Raji (cell line): ENCODE measurements around the gene SLC37A1.

ENCODE experiments used
- POLR2A ChIP-seq: IDR thresholded peaks from 2 replicates; pipeline ENCODE4 v1.6.1; 2011; ENCODE audit warnings: low read depth, low read length, control low read depth; ENCODE audit not compliant: insufficient read depth

The SLC37A1 gene

GRCh38 chr21:42614811-42615351 lies 101.2 kb downstream of the SLC37A1 start:
- TF ChIP-seq POLR2A: no peak

GRCh38 chr21:42615924-42616323 lies 102.3 kb downstream of the SLC37A1 start:
- TF ChIP-seq POLR2A: no peak

- no peak for TF ChIP-seq POLR2A
These were observed 102.8 kb downstream of the SLC37A1 start for GRCh38 chr21:42616446-42616845.

- no peak for TF ChIP-seq POLR2A
These were observed 103.3 kb downstream of the SLC37A1 start for GRCh38 chr21:42616941-42617340.

- no peak for TF ChIP-seq POLR2A
These were observed 103.8 kb downstream of the SLC37A1 start for GRCh38 chr21:42617486-42617885.

GRCh38 chr21:42618707-42619102 lies 105.1 kb downstream of the SLC37A1 start:
- TF ChIP-seq POLR2A: no peak

GRCh38 chr21:42619166-42619565 lies 105.5 kb downstream of the SLC37A1 start:
- TF ChIP-seq POLR2A: no peak

- no peak for TF ChIP-seq POLR2A
These were observed 106.2 kb downstream of the SLC37A1 start for GRCh38 chr21:42619841-42620240.

- no peak for TF ChIP-seq POLR2A
These were observed 107.6 kb downstream of the SLC37A1 start for GRCh38 chr21:42621166-42621818.

GRCh38 chr21:42621819-42622177 lies 108.1 kb downstream of the SLC37A1 start:
- TF ChIP-seq POLR2A: no peak

- no peak for TF ChIP-seq POLR2A
These were observed 108.6 kb downstream of the SLC37A1 start for GRCh38 chr21:42622284-42622683.

- no peak for TF ChIP-seq POLR2A
These were observed 110.0 kb downstream of the SLC37A1 start for GRCh38 chr21:42623694-42624093.

- TF ChIP-seq POLR2A: no peak
These were observed 110.6 kb downstream of the SLC37A1 start for GRCh38 chr21:42624095-42624790.

GRCh38 chr21:42624936-42625335 lies 111.3 kb downstream of the SLC37A1 start:
- TF ChIP-seq POLR2A: no peak

- TF ChIP-seq POLR2A: no peak
These were observed 112.5 kb downstream of the SLC37A1 start for GRCh38 chr21:42626171-42626570.

GRCh38 chr21:42627527-42628289 lies 114.1 kb downstream of the SLC37A1 start:
- no peak for TF ChIP-seq POLR2A
